H9 (cell line): Measurements from ENCODE around the gene DMAC2L. TPM values are rescaled to one million over a fixed set of nuclear protein-coding genes. Genes with fewer than 3 reads are reported as not detected.

Experiments used
- DNase-seq: peaks from one replicate; pipeline ENCODE4 v3.0.0-alpha.2; 2017
- H2AFZ ChIP-seq: one replicate; pipeline ENCODE4 v1.6.1; 2013; ENCODE audit warnings: mild to moderate bottlenecking, low read length, control low read depth, moderate library complexity
- H2AK5ac ChIP-seq: 2 replicates; pipeline ENCODE4 v1.6.1; 2013; ENCODE audit warnings: low read length, control low read depth, mixed read lengths; ENCODE audit not compliant: insufficient read length
- H2BK120ac ChIP-seq: one replicate; pipeline ENCODE4 v1.6.1; 2013; ENCODE audit warnings: low read depth, mild to moderate bottlenecking, low read length, control low read depth, inconsistent platforms; ENCODE audit not compliant: poor library complexity, severe bottlenecking
- H2BK12ac ChIP-seq: 2 replicates; pipeline ENCODE4 v1.6.1; 2013; ENCODE audit warnings: low read length, control low read depth, mixed read lengths, low read depth; ENCODE audit not compliant: insufficient read length
- H2BK15ac ChIP-seq: 2 replicates; pipeline ENCODE4 v1.6.1; 2013; ENCODE audit warnings: low read depth, low read length, control low read depth
- H2BK20ac ChIP-seq: one replicate; pipeline ENCODE4 v1.6.1; 2013; ENCODE audit warnings: low read depth, mild to moderate bottlenecking, low read length, control low read depth, inconsistent platforms; ENCODE audit not compliant: poor library complexity, severe bottlenecking
- H2BK5ac ChIP-seq: 2 replicates; pipeline ENCODE4 v1.6.1; 2013; ENCODE audit warnings: low read length, control low read depth, mixed read lengths; ENCODE audit not compliant: insufficient read length
- H3K14ac ChIP-seq: 2 replicates; pipeline ENCODE4 v1.6.1; 2013; ENCODE audit warnings: low read length, control low read depth; ENCODE audit not compliant: insufficient read depth
- H3K18ac ChIP-seq: 2 replicates; pipeline ENCODE4 v1.6.1; 2013; ENCODE audit warnings: low read depth, mild to moderate bottlenecking, mixed read lengths, low read length, control low read depth; ENCODE audit not compliant: insufficient read length
- H3K23ac ChIP-seq: 2 replicates; pipeline ENCODE4 v1.6.1; 2013; ENCODE audit warnings: low read length, control low read depth, mixed read lengths, low read depth; ENCODE audit not compliant: insufficient read length
- H3K23me2 ChIP-seq: 2 replicates; pipeline ENCODE4 v1.6.1; 2013; ENCODE audit warnings: low read depth, mild to moderate bottlenecking, mixed read lengths, low read length, control low read depth; ENCODE audit not compliant: insufficient read length, poor library complexity, severe bottlenecking
- H3K27ac ChIP-seq: 2 replicates; pipeline ENCODE4 v1.5.1; 2013; ENCODE audit warnings: low read length, control low read depth, mixed read lengths, low read depth; ENCODE audit not compliant: insufficient read length
- H3K27me3 ChIP-seq: 2 replicates; pipeline ENCODE4 v1.6.1; 2013; ENCODE audit warnings: low read length, control low read depth, inconsistent platforms; ENCODE audit not compliant: insufficient read depth
- H3K4ac ChIP-seq: 2 replicates; pipeline ENCODE4 v1.6.1; 2013; ENCODE audit warnings: low read depth, mild to moderate bottlenecking, control low read depth, inconsistent platforms, low read length, moderate library complexity
- H3K4me1 ChIP-seq: 2 replicates; pipeline ENCODE4 v1.6.1; 2013; ENCODE audit warnings: low read length, control low read depth, inconsistent platforms; ENCODE audit not compliant: insufficient read depth
- H3K4me2 ChIP-seq: 2 replicates; pipeline ENCODE4 v1.6.1; 2013; ENCODE audit warnings: low read length, control low read depth, mixed read lengths; ENCODE audit not compliant: insufficient read length, insufficient read depth
- H3K56ac ChIP-seq: 2 replicates; pipeline ENCODE4 v1.6.1; 2013; ENCODE audit warnings: low read depth, mild to moderate bottlenecking, mixed read lengths, low read length, control low read depth; ENCODE audit not compliant: insufficient read length
- H3K79me1 ChIP-seq: 2 replicates; pipeline ENCODE4 v1.6.1; 2013; ENCODE audit warnings: low read depth, mild to moderate bottlenecking, moderate library complexity, low read length, control low read depth, inconsistent platforms; ENCODE audit not compliant: insufficient read depth, poor library complexity, severe bottlenecking
- H3K79me2 ChIP-seq: 2 replicates; pipeline ENCODE4 v1.6.1; 2013; ENCODE audit warnings: low read length, control low read depth, inconsistent platforms; ENCODE audit not compliant: insufficient read depth
- H3K9ac ChIP-seq: 2 replicates; pipeline ENCODE4 v1.6.1; 2013; ENCODE audit warnings: low read length, control low read depth, mixed read lengths; ENCODE audit not compliant: insufficient read length; ENCODE audit errors: extremely low read depth
- H3K9me3 ChIP-seq: one replicate; pipeline ENCODE4 v1.6.1; 2013; ENCODE audit warnings: low read depth, low read length, inconsistent platforms; ENCODE audit not compliant: control insufficient read depth
- H3T11ph ChIP-seq: one replicate; pipeline ENCODE4 v1.6.1; 2013; ENCODE audit warnings: mild to moderate bottlenecking, low read length, control low read depth, inconsistent platforms
- H4K20me1 ChIP-seq: one replicate; pipeline ENCODE4 v1.6.1; 2013; ENCODE audit not compliant: control insufficient read depth, insufficient read length, insufficient read depth
- H4K5ac ChIP-seq: 2 replicates; pipeline ENCODE4 v1.6.1; 2013; ENCODE audit warnings: low read depth, mild to moderate bottlenecking, mixed read lengths, low read length, control low read depth; ENCODE audit not compliant: insufficient read length
- H4K8ac ChIP-seq: replicated peaks from 2 replicates; pipeline ENCODE4 v1.6.1; 2013; ENCODE audit warnings: low read length, control low read depth, mixed read lengths, low read depth; ENCODE audit not compliant: insufficient read length
- H4K91ac ChIP-seq: 2 replicates; pipeline ENCODE4 v1.6.1; 2013; ENCODE audit warnings: low read depth, mild to moderate bottlenecking, moderate library complexity, mixed read lengths, low read length, control low read depth; ENCODE audit not compliant: insufficient read length
- H3K27ac Mint-ChIP-seq, 3 experiments: 2 replicates in 2 of 3; 3 replicates in 1 of 3; pipeline ENCODE4 v1.8.0; 2020 to 2021; ENCODE audit warnings: mixed read lengths in 3 of 3, mild to moderate bottlenecking in 1 of 3, moderate library complexity in 1 of 3
- H3K27me3 Mint-ChIP-seq: 2 replicates; pipeline ENCODE4 v1.8.0; 2021; ENCODE audit warnings: low read depth, mild to moderate bottlenecking, moderate library complexity, mixed read lengths
- H3K36me3 Mint-ChIP-seq, 3 experiments: 2 replicates in 2 of 3; 3 replicates in 1 of 3; pipeline ENCODE4 v1.8.0; 2020 to 2021; ENCODE audit warnings: low read depth in 3 of 3, mixed read lengths in 3 of 3; ENCODE audit not compliant: insufficient read depth in 1 of 3
- H3K4me1 Mint-ChIP-seq, 2 experiments: 2 replicates each; pipeline ENCODE4 v1.8.0; 2020; ENCODE audit warnings: mixed read lengths in 2 of 2
- H3K4me3 Mint-ChIP-seq, 2 experiments: 2 replicates in 1 of 2; 3 replicates in 1 of 2; pipeline ENCODE4 v1.8.0; 2020 to 2021; ENCODE audit warnings: mild to moderate bottlenecking in 2 of 2, mixed read lengths in 2 of 2, moderate library complexity in 1 of 2
- H3K9me3 Mint-ChIP-seq, 2 experiments: 2 replicates in 1 of 2; 3 replicates in 1 of 2; pipeline ENCODE4 v1.8.0; 2020; ENCODE audit warnings: mild to moderate bottlenecking in 2 of 2, mixed read lengths in 2 of 2, moderate library complexity in 1 of 2
- CTCF ChIP-seq: fragments of 200-600 bp; sonication (generic); conservative IDR thresholded peaks from 3 replicates; pipeline ENCODE4 v1.8.0; 2021; ENCODE audit warnings: antibody characterized with exemption, mild to moderate bottlenecking
- WGBS: extraction: QIAGEN DNeasy Blood & Tissue Kit; methylation state at CpG from one replicate; pipeline ENCODE4 v1.1.7; 2013; ENCODE audit warnings: missing lambda C conversion rate, low lambda C conversion rate, mixed read lengths; ENCODE audit not compliant: insufficient read length; ENCODE audit errors: extremely low coverage; 5-methylcytosine and 5-hydroxymethylcytosine counted together
- total RNA-seq: library from RNA; stranded (reverse); gene quantifications from 2 replicates; pipeline ENCODE4 v1.2.1, GENCODE V29; 2021

Gene DMAC2L
- total RNA-seq, 1 experiment from 2014 or later: 22.4 TPM

- H3K79me2 ChIP-seq: no peaks in the 10 kb centered on the region; the same call in 1 of the 2 replicates
- H2AFZ ChIP-seq: no peak overlapping the region
- no peak for TF ChIP-seq CTCF
- H3K9me3 Mint-ChIP-seq: no peaks in the 10 kb centered on the region
- no peak overlapping the region for H4K91ac ChIP-seq
- H2BK12ac ChIP-seq: no peak overlapping the region
- H2AK5ac ChIP-seq: no peak overlapping the region
- no peak overlapping the region for H2BK120ac ChIP-seq
- H2BK5ac ChIP-seq: no peak overlapping the region
- no peak overlapping the region for H3K23ac ChIP-seq
- H3K4me3 Mint-ChIP-seq: no peak overlapping the region
- no peak overlapping the region for H2BK15ac ChIP-seq
- H3K27me3 Mint-ChIP-seq: no peaks in the 10 kb centered on the region; the same call in 1 of the 2 replicates
- no peak overlapping the region for H3K4me2 ChIP-seq
- H3K27me3 ChIP-seq: no peaks in the 10 kb centered on the region
- H2BK20ac ChIP-seq: no peak overlapping the region
- no peak overlapping the region for H3K18ac ChIP-seq
- no peak overlapping the region for H4K5ac ChIP-seq
- H3K27ac ChIP-seq: no peak overlapping the region
- no peak overlapping the region for H4K8ac ChIP-seq
- DNase-seq: no peak
- H3K9me3 ChIP-seq: no peaks in the 10 kb centered on the region
- H3K14ac ChIP-seq: no peak overlapping the region
- no peaks in the 10 kb centered on the region for H3K79me1 ChIP-seq
- H3K4ac ChIP-seq: no peak overlapping the region
- no peaks in the 10 kb centered on the region; the same call in 1 of the 2 replicates for H3K4me1 ChIP-seq
- no peaks in the 10 kb centered on the region for H4K20me1 ChIP-seq
- no peaks in the 10 kb centered on the region for H3K23me2 ChIP-seq
- H3K9ac ChIP-seq: no peak overlapping the region
- H3T11ph ChIP-seq: no peak overlapping the region
- H3K56ac ChIP-seq: no peak overlapping the region
- no peaks in the 10 kb centered on the region for H3K36me3 Mint-ChIP-seq
- WGBS: no CpG with 5 or more reads among the region's 1 CpG
- peaks cover 12 to 23% of the 10 kb centered on the region in 2 experiments for H3K4me1 Mint-ChIP-seq
- peak overlapping the region in 1 of 3 experiments; percentile 2; a peak in 1 of 7 replicates for H3K27ac Mint-ChIP-seq
Measured at GRCh38 chr14:50347521-50347920, 35.4 kb downstream of the DMAC2L start.
